UCSD-AML1 (cell line): ENCODE results near the gene UHRF2.
"Not testable (repeated sequence)": the region's sequence is repeated elsewhere in the genome, so short reads cannot be mapped to it uniquely, and the experiment has no call there.

Experiments
- DNase-seq: peaks from one replicate; lab custom pipeline; 2025; ENCODE audit not compliant: unreplicated experiment; lab: John Stamatoyannopoulos, UW

UHRF2 gene, protein sequence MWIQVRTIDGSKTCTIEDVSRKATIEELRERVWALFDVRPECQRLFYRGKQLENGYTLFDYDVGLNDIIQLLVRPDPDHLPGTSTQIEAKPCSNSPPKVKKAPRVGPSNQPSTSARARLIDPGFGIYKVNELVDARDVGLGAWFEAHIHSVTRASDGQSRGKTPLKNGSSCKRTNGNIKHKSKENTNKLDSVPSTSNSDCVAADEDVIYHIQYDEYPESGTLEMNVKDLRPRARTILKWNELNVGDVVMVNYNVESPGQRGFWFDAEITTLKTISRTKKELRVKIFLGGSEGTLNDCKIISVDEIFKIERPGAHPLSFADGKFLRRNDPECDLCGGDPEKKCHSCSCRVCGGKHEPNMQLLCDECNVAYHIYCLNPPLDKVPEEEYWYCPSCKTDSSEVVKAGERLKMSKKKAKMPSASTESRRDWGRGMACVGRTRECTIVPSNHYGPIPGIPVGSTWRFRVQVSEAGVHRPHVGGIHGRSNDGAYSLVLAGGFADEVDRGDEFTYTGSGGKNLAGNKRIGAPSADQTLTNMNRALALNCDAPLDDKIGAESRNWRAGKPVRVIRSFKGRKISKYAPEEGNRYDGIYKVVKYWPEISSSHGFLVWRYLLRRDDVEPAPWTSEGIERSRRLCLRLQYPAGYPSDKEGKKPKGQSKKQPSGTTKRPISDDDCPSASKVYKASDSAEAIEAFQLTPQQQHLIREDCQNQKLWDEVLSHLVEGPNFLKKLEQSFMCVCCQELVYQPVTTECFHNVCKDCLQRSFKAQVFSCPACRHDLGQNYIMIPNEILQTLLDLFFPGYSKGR

GRCh38 chr9:6412487-6413364, at the start of gene UHRF2:
Gene UHRF2, plus strand, starts transcription at chr9:6413199. Its CDS starts 292 bp downstream, at chr9:6413491.
- DNase-seq = peak; percentile 96

GRCh38 chr9:6367128-6367890, 45.7 kb upstream of the UHRF2 start:
- DNase-seq = no peak

DNA sequence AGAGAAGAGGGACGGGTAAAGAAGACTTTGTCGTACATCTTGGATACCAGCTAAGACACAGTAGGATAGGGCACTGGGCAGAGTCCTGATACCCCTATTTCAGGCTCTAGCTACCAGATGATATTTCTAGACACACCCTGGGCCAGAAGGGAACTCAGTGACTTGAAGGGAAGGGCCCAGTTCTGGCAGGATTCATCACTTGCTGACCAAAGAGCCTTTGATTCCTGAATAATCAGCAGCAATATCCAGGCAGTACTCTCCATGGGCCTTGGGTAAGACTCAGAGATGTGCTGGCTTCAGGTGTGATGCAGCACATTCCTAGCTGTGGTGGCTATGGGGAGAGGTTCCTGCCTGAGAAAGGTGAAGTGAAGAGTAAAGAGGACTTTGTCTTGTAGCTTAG, 44.2 kb upstream of the UHRF2 start:
- no peak for DNase-seq

DNA sequence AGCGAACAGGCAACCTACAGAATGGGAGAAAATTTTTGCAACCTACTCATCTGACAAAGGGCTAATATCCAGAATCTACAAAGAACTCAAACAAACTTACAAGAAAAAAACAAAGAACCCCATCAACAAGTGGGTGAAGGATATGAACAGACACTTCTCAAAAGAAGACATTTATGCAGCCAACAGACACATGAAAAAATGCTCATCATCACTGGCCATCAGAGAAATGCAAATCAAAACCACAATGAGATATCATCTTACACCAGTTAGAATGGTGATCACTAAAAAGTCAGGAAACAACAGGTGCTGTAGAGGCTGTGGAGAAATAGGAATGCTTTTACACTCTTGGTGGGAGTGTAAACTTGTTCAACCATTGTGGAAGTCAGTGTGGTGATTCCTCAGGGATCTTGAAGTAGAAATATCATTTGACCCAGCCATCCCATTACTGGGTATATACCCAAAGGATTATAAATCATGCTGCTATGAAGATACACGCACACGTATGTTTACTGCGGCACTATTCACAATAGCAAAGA, 31.5 kb upstream of the UHRF2 start:
- not testable (repeated sequence) for DNase-seq

DNA sequence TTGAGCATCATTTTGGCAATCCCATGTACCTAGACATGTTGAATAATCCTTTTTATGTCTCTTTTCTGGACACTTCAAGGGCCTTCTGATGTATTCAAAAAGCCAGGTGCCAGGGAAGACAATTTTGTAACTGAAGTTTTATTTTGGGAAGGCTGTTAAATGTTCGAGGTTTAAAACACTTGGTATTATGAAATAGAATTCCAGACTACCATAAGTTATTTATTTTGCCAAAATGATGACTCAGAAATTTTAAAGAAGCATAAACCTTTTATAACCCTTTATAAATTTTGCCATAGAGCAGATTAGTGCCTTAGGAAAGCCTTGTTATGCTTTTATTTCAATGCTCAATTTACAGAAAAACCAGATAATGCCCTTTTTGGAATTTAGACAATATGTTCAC, 30.3 kb upstream of the UHRF2 start:
- no peak for DNase-seq

- no peak for DNase-seq
Observed at GRCh38 chr9:6383551-6384225, 29.3 kb upstream of the UHRF2 start.

DNA sequence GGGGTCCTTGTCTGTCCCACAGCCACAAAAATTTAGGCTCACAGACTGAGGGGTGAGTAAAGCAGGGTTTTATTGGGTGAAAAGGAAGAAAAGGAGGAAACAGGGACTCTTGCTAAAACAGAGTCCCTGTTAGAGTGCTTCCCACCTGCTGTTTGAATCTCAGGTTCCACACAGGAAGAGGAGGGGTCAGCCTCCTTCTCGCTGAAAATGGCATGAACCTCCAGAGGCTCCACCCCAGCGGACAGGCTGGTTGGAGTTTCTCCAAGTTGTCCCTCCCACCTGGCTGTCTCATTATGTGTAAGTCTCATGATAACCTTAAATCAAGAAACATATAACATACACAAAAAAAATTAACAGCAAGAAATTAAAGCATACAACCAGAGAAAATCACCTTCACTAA, 28.3 kb upstream of the UHRF2 start:
- DNase-seq = no peak

GRCh38 chr9:6399071-6399470, 13.9 kb upstream of the UHRF2 start:
- no peak for DNase-seq

DNA sequence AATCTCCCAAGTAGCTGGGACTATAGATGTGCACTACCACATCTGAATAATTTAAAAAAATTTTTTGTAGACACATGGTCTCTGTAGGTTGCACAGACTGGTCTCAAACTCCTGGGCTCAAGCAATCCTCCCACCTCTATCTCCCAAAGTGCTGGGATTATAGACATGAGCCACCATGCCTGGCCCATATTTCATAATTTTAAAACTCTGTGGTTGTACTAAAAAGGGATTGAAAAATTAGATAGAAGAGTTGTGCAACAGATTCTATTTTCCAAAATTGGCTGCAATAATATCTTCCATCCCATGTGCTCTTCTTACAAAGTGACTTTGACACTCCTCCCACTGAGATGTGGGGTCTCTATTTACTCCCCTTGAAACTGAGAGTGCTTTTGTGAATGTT, 7.6 kb upstream of the UHRF2 start:
- DNase-seq = no peak

- DNase-seq = no peak
Observed at GRCh38 chr9:6407778-6408177, 5.2 kb upstream of the UHRF2 start.

DNA sequence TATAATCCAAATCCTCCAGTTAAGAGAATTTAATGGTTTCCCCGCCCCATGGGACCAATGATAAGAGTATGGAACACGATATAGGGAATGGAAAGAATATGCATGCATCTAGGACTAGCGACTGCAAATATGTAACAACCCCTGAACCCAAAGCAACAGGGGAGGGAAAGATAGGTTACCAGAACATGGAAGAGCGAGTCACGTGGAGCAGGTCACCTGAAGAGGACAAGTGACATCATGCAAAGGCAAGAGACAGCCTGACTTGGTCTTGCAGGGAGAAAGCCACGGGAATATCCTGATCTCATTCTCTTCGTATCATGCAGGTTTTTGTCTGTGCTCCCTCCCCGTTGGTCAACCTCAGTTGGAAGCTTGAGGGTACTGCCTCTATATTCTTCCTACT, 4.7 kb upstream of the UHRF2 start:
- no peak for DNase-seq

DNA sequence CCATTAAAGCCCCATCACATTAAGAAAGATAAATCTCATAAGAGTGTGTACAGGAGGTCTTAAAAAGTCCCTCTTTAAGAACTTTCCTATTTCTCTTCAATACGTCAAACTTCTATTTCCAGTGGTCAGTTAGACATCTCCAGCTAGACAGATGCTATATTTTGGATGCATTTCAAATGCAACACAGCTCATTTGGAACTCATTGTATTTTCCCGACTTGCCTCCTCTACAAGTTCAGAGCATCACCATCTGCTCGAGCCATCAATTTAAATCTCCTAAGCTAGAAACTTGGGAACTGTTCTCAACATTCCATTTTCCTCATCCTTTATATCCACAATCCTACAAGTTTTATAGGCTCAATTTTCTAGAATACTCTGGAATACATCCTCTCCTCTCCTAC, 3.2 kb upstream of the UHRF2 start:
- DNase-seq = no peak

DNA sequence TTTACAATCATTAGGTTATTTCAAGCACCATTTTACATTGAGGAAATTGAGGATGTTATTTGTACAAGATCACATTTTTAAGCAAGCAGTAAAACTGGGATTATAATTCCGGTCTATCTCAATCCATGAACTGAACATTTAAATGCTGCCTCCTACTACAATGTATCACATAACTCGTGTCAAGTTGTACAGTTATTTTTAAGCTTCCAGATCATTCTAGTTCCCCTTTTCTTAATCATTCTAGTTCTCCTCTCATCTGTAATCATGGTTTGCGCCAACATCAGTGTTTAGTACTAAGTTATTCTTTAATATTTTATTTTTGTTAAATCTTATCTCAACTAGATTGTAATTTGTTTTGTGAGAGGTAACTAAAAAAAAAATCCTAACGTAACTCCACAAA, 2.4 kb upstream of the UHRF2 start:
- no peak for DNase-seq

DNA sequence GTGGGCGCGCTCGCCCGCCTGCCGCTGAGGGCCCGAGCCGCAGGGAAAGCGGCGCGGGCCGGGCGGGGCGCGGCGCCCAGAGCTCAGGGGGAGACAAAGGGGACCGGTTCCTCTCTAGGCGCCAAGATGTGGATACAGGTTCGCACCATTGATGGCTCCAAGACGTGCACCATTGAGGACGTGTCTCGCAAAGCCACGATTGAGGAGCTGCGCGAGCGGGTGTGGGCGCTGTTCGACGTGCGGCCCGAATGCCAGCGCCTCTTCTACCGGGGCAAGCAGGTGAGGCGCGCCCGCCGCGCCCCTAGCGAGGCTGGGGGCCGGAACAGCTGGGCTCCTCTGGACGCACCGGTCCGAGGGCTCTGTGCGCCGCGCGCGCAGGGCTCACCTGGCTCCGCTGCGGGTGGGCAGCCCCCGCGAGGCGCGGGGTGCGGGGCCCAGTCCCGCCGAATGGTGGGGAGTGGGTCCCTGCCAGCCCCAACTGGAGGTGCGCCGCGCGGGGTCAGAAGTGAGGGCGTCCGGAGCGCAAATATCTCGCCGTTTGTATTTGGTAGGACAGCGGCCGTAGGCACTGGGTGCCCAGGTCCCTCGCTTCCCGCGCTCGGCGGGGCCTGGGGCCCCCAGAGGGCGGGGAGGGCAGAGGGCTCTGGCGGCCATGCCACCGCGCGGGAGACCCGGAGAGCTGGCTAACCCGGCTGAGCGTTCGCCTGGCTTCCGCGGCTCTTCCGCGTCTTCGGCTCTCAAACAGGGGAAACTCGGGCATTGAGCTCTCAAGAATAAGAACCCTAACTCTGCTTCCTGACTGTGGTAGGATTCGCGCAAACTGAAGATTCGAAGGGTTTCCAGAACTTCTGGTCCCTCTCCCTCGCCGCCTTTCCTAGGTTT, 607 bp downstream of the UHRF2 start:
- peak; percentile 54 for DNase-seq

DNA sequence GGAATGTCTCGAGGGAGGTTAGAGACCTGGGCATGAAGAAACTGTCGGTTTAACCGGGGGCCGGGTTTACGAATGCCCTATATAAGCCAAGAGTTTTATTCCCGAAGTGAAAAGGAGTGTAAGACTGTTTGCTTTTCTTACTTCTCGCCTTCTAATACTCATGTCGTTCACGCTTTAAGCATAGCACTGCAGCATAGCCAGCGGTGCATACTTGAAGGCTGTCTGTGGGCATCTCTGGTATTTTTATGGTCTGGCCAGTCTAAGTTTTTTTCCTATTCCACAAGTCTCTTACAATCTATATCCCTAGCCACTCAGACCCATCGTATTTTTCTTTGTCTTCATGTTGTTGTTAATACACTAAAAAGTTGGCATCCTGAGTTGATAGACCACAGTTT, 1.2 kb downstream of the UHRF2 start:
- no peak for DNase-seq

GRCh38 chr9:6415266-6415665, 2.3 kb downstream of the UHRF2 start:
- no peak for DNase-seq

DNA sequence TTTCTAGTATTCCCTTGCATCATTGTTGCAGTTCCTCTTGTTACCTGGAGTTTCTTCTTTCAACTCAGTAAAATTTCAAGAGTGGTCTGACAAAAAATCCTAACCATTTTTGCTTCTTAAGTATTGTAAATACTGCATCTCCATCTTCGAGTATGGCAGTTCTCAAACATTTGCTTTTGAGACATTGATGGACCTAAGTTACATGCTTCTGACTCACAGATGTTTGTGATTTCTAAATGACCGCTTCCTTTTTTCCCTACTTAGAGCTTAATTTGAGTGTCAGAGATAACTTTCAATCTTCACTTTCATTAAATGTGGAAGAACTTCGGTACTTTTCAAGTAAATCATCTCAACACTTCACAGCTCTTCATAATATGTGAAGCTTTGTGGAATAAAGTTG, 4.2 kb downstream of the UHRF2 start:
- DNase-seq = no peak

DNA sequence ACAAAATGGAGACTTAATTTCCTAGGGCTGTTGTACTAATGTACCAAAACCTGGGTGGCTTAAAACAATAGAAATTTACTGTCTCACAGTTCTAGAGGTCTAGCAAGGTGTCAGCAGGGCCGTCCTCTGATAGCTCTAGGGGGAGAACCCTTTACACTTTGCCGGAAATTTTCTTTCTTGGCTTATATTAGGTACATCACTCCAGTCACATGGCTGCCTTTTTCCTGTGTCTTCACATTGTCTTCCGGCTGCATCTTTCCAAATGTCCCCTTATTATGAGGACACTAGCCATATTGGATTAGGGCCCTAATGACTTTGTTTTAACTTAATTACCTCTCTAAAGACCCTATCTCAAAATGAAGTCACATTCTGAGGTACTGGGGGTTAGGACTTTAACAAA, 5.8 kb downstream of the UHRF2 start:
- no peak for DNase-seq

DNA sequence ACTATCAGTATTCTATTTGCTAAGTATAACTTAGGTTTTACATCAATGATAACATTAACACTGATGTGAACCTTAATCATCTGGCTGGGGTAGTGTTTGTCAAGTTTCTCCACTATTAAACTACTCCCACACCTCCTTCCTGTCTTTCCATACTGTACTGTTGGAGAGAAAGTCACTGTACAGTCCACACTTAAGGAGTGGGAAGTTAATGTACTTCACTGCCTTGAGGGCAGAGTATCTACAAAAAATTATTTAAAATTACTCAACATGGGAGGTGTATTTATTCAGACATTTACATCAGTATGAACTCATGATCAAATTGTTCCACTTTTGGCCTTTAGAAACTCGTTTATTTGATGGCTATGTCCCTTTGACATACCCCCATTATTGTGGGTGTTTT, 11.9 kb downstream of the UHRF2 start:
- DNase-seq = no peak
